Activated T-cell treated with anti-CD3 and anti-CD28 coated beads, Interleukin-2, amount 50 U/mL, for 72 hours (primary cell): ENCODE measurements around the gene ACACB. TPM values are rescaled to one million over a fixed set of nuclear protein-coding genes. Genes with fewer than 3 reads are reported as not detected.

Experiments used
- ATAC-seq, 2 donors: fragments of 150-1000 bp; cut with Tn5 transposase; replicated peaks in 1 of 2; 2 replicates each; pipeline ENCODE4 v1.10.0; 2021; ENCODE audit warnings: moderate library complexity in 2 of 2, mild to moderate bottlenecking in 1 of 2
- DNase-seq, 2 donors: peaks; one replicate each; pipeline ENCODE4 v3.0.0; 2021 to 2022; ENCODE audit warnings: mixed read lengths in 1 of 2
- H3K27ac Mint-ChIP-seq: one replicate; pipeline ENCODE4 v1.8.0; 2022; ENCODE audit warnings: mild to moderate bottlenecking, moderate library complexity, mixed read lengths
- H3K27me3 Mint-ChIP-seq: one replicate; pipeline ENCODE4 v1.8.0; 2022; ENCODE audit warnings: low read depth, mixed read lengths
- H3K36me3 Mint-ChIP-seq, 2 donors: one replicate each; pipeline ENCODE4 v1.8.0; 2022; ENCODE audit warnings: mixed read lengths in 2 of 2, mild to moderate bottlenecking in 1 of 2; ENCODE audit not compliant: insufficient read depth in 2 of 2
- H3K4me1 Mint-ChIP-seq: one replicate; pipeline ENCODE4 v1.8.0; 2022; ENCODE audit warnings: low read depth, mixed read lengths
- H3K4me3 Mint-ChIP-seq, 2 donors: one replicate each; pipeline ENCODE4 v1.8.0; 2022; ENCODE audit warnings: mild to moderate bottlenecking in 2 of 2, mixed read lengths in 2 of 2, moderate library complexity in 2 of 2
- H3K9me3 Mint-ChIP-seq, 2 donors: one replicate each; pipeline ENCODE4 v1.8.0; 2022; ENCODE audit warnings: mixed read lengths in 2 of 2
- total RNA-seq, 2 donors: library from RNA; stranded (reverse); gene quantifications; one replicate each; pipeline ENCODE4 v1.2.3, GENCODE V29; 2022

The ACACB gene
- total RNA-seq, 2 donors from 2014 or later = 10.2 to 12.2 TPM

GRCh38 chr12:109266106-109266879, 149.9 kb downstream of the ACACB start:
- no peak overlapping the region for H3K27ac Mint-ChIP-seq
- no peaks in the 10 kb centered on the region for H3K27me3 Mint-ChIP-seq
- peaks cover 3% of the 10 kb centered on the region in 2 donors for H3K9me3 Mint-ChIP-seq
- ATAC-seq = no peak
- H3K4me3 Mint-ChIP-seq = no peak overlapping the region
- H3K36me3 Mint-ChIP-seq = no peaks in the 10 kb centered on the region
- DNase-seq = no peak
- no peaks in the 10 kb centered on the region for H3K4me1 Mint-ChIP-seq

- no peaks in the 10 kb centered on the region for H3K4me1 Mint-ChIP-seq
- H3K4me3 Mint-ChIP-seq = no peak overlapping the region
- DNase-seq (no peak), ATAC-seq (no peak)
- H3K36me3 Mint-ChIP-seq = no peaks in the 10 kb centered on the region
- H3K9me3 Mint-ChIP-seq = peaks cover 3% of the 10 kb centered on the region in 2 donors
- no peak overlapping the region for H3K27ac Mint-ChIP-seq
- H3K27me3 Mint-ChIP-seq = no peaks in the 10 kb centered on the region
These were observed 151.0 kb downstream of the ACACB start for GRCh38 chr12:109267361-109267760.

DNA sequence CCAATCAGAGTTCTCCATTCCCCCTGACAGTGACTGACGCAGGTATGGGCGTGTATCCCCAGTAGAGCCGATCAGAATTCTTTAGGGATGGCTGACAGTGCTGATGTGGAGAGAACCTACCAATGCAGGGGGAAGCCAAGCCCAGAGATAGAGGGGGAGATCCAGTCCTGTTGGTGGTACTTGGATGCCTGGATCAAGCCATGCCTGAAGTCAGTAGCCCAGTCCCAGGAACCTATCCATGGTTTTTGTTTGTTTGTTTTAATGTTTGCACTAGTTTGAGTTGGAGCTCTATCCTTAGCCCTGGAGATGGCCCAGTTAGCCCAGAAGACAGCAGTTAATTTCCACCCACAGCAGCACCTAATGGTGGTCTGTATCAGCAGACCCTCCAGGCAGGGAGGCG, 152.5 kb downstream of the ACACB start:
- H3K4me3 Mint-ChIP-seq = no peak overlapping the region
- DNase-seq (no peak), ATAC-seq (no peak)
- no peaks in the 10 kb centered on the region for H3K36me3 Mint-ChIP-seq
- H3K27ac Mint-ChIP-seq = no peak overlapping the region
- H3K27me3 Mint-ChIP-seq = no peaks in the 10 kb centered on the region
- peaks cover 3% of the 10 kb centered on the region in 2 donors for H3K9me3 Mint-ChIP-seq
- no peaks in the 10 kb centered on the region for H3K4me1 Mint-ChIP-seq

DNA sequence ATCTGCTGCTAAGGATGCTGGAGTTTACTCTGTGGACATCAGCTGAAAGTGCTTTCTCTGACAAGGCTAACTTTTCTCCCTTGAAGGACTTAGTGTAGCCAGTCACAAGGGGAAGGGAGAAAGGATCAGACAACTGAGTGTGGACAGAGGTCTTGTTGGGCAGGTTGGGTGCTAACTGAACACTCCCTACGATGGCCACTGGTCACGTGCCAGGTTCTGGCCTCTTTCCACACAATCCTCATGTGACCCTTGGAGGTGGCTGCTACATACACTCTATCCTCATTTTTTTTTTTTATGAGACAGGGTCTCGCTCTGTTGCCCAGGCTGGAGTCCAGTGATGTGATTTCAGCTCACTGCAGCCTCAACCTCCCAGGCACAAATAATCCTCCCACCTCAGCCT, 153.0 kb downstream of the ACACB start:
- Mint-ChIP-seq H3K27me3 (no peaks in the 10 kb centered on the region), H3K36me3 (no peaks in the 10 kb centered on the region), H3K27ac (no peak overlapping the region), H3K9me3 (peaks cover 3% of the 10 kb centered on the region in 2 donors), H3K4me1 (no peaks in the 10 kb centered on the region), H3K4me3 (no peak overlapping the region)
- ATAC-seq = no peak
- DNase-seq = no peak

- no peak for DNase-seq
- Mint-ChIP-seq H3K4me1 (no peaks in the 10 kb centered on the region), H3K27me3 (no peaks in the 10 kb centered on the region), H3K36me3 (no peaks in the 10 kb centered on the region), H3K4me3 (no peak overlapping the region), H3K27ac (no peak overlapping the region), H3K9me3 (peaks cover 3% of the 10 kb centered on the region in 2 donors)
- no peak for ATAC-seq
These were observed 154.1 kb downstream of the ACACB start for GRCh38 chr12:109270494-109270893.

GRCh38 chr12:109271418-109271817, 155.0 kb downstream of the ACACB start:
- DNase-seq (no peak), ATAC-seq (no peak)
- Mint-ChIP-seq H3K4me1 (no peaks in the 10 kb centered on the region), H3K36me3 (no peaks in the 10 kb centered on the region), H3K9me3 (peaks cover 3% of the 10 kb centered on the region in 2 donors), H3K27me3 (no peaks in the 10 kb centered on the region), H3K4me3 (no peak overlapping the region), H3K27ac (no peak overlapping the region)

- Mint-ChIP-seq H3K27me3 (no peaks in the 10 kb centered on the region), H3K4me1 (no peaks in the 10 kb centered on the region), H3K27ac (no peak overlapping the region), H3K4me3 (no peak overlapping the region), H3K36me3 (no peaks in the 10 kb centered on the region), H3K9me3 (peaks cover 3% of the 10 kb centered on the region in 2 donors)
- DNase-seq (no peak), ATAC-seq (no peak)
These were observed 157.0 kb downstream of the ACACB start for GRCh38 chr12:109273354-109273753.

GRCh38 chr12:109274381-109274780, 158.0 kb downstream of the ACACB start:
- H3K27ac Mint-ChIP-seq = no peak overlapping the region
- H3K4me3 Mint-ChIP-seq = no peak overlapping the region
- H3K4me1 Mint-ChIP-seq = no peaks in the 10 kb centered on the region
- DNase-seq (no peak), ATAC-seq (no peak)
- H3K36me3 Mint-ChIP-seq = no peaks in the 10 kb centered on the region
- H3K27me3 Mint-ChIP-seq = no peaks in the 10 kb centered on the region
- H3K9me3 Mint-ChIP-seq = peaks cover 3% of the 10 kb centered on the region in 2 donors

DNA sequence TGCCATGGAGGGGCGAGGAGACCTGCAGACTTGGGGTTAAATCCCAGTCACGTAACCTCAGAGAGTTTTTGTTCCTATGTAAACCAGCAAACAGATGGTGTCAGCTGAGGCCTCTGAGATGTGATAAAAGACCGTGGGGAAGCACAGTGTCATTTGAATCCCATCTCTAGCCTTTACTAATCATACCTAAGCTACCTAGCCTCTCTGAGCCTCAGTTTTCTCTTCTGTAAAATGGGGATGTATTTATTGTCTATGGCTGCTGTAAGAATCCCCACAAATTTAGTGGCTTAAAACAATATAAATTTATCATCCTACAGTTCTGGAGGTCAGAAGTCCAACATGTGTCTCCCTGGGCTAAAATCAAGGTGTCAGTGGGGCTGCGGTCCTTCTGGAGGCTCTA, 158.8 kb downstream of the ACACB start:
- DNase-seq = no peak
- no peak overlapping the region for H3K4me3 Mint-ChIP-seq
- H3K9me3 Mint-ChIP-seq = peaks cover 3% of the 10 kb centered on the region in 2 donors
- no peaks in the 10 kb centered on the region for H3K36me3 Mint-ChIP-seq
- no peak for ATAC-seq
- no peaks in the 10 kb centered on the region for H3K4me1 Mint-ChIP-seq
- H3K27ac Mint-ChIP-seq = no peak overlapping the region
- H3K27me3 Mint-ChIP-seq = no peaks in the 10 kb centered on the region

DNA sequence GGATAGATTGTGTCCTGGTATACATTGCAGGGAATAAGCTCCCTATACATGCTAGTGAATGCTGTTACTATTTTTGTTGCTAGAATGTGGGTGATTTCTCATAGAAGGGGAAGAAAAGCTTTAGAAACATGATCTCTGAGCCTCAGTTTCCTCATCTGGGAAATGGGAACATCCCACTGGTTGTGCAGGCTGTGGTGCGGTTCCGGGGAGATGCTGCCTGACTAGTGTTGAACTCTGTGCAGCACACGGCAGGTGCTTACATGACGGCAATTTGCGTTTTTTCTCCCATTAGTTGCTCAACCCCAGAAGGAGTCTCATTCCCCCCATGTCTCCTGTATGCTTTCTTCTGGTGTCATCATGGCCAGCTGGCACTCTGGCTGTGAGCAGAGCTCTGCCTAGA, 159.8 kb downstream of the ACACB start:
- no peak for DNase-seq
- Mint-ChIP-seq H3K9me3 (no peaks in the 10 kb centered on the region), H3K4me1 (no peaks in the 10 kb centered on the region), H3K36me3 (no peaks in the 10 kb centered on the region), H3K4me3 (no peak overlapping the region), H3K27ac (no peak overlapping the region), H3K27me3 (no peaks in the 10 kb centered on the region)
- no peak for ATAC-seq

DNA sequence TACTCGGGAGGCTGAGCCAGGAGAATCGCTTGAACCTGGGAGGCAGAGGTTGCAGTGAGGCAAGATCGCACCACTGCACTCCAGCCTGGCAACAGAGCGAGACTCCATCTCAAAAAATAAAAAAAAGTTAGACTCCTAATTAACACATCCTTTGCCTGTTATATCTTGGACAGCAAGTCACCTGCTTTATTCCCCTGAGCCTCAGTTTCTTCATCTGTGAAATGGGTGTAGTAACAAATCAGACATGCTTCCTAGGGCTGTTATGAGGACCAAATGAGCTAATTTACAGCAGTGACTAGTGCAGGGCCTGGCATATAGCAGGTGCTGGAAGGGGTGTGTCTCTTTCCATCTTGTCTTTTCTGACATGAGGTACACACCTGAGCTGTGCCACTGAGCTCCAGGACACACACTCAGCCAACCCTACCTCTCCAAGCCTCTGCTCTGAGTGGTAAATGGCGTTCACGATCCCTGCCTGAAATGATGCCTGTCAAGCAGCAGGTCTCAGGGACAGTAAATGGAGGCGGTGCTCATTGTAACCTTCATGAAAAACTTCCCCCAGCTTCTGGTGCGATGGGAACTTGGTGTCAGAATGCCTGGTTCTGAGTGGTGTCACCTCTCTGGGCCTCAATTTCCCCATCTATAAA, 161.0 kb downstream of the ACACB start:
- Mint-ChIP-seq H3K27me3 (no peaks in the 10 kb centered on the region), H3K9me3 (no peaks in the 10 kb centered on the region), H3K27ac (no peak overlapping the region), H3K36me3 (no peaks in the 10 kb centered on the region), H3K4me3 (no peak overlapping the region), H3K4me1 (no peaks in the 10 kb centered on the region)
- ATAC-seq (no peak), DNase-seq (no peak)

GRCh38 chr12:109277899-109278762, 161.7 kb downstream of the ACACB start:
- H3K27ac Mint-ChIP-seq = no peak overlapping the region
- H3K27me3 Mint-ChIP-seq = no peaks in the 10 kb centered on the region
- no peak overlapping the region for H3K4me3 Mint-ChIP-seq
- no peak for DNase-seq
- no peaks in the 10 kb centered on the region for H3K36me3 Mint-ChIP-seq
- H3K4me1 Mint-ChIP-seq = no peaks in the 10 kb centered on the region
- no peak for ATAC-seq
- H3K9me3 Mint-ChIP-seq = no peaks in the 10 kb centered on the region

- no peaks in the 10 kb centered on the region for H3K4me1 Mint-ChIP-seq
- no peak for ATAC-seq
- H3K27me3 Mint-ChIP-seq = no peaks in the 10 kb centered on the region
- H3K4me3 Mint-ChIP-seq = no peak overlapping the region
- H3K9me3 Mint-ChIP-seq = no peaks in the 10 kb centered on the region
- no peak overlapping the region for H3K27ac Mint-ChIP-seq
- no peaks in the 10 kb centered on the region for H3K36me3 Mint-ChIP-seq
- DNase-seq = no peak
These were observed 162.5 kb downstream of the ACACB start for GRCh38 chr12:109278912-109279311.
